Activated T-cell treated with anti-CD3 and anti-CD28 coated beads, Interleukin-2, amount 50 U/mL, for 72 hours (primary cell): ENCODE results near the gene MYLK4. TPM values are rescaled to one million over a fixed set of nuclear protein-coding genes. Genes with fewer than 3 reads are reported as not detected.

Experiments used
- ATAC-seq, 2 donors: fragments of 150-1000 bp; cut with Tn5 transposase; replicated peaks in 1 of 2; 2 replicates each; pipeline ENCODE4 v1.10.0; 2021; ENCODE audit warnings: moderate library complexity in 2 of 2, mild to moderate bottlenecking in 1 of 2
- DNase-seq, 2 donors: peaks; one replicate each; pipeline ENCODE4 v3.0.0; 2021 to 2022; ENCODE audit warnings: mixed read lengths in 1 of 2
- H3K27ac Mint-ChIP-seq: one replicate; pipeline ENCODE4 v1.8.0; 2022; ENCODE audit warnings: mild to moderate bottlenecking, moderate library complexity, mixed read lengths
- H3K27me3 Mint-ChIP-seq: one replicate; pipeline ENCODE4 v1.8.0; 2022; ENCODE audit warnings: low read depth, mixed read lengths
- H3K36me3 Mint-ChIP-seq, 2 donors: one replicate each; pipeline ENCODE4 v1.8.0; 2022; ENCODE audit warnings: mixed read lengths in 2 of 2, mild to moderate bottlenecking in 1 of 2; ENCODE audit not compliant: insufficient read depth in 2 of 2
- H3K4me1 Mint-ChIP-seq: one replicate; pipeline ENCODE4 v1.8.0; 2022; ENCODE audit warnings: low read depth, mixed read lengths
- H3K4me3 Mint-ChIP-seq, 2 donors: one replicate each; pipeline ENCODE4 v1.8.0; 2022; ENCODE audit warnings: mild to moderate bottlenecking in 2 of 2, mixed read lengths in 2 of 2, moderate library complexity in 2 of 2
- H3K9me3 Mint-ChIP-seq, 2 donors: one replicate each; pipeline ENCODE4 v1.8.0; 2022; ENCODE audit warnings: mixed read lengths in 2 of 2
- total RNA-seq, 2 donors: library from RNA; stranded (reverse); gene quantifications; one replicate each; pipeline ENCODE4 v1.2.3, GENCODE V29; 2022

MYLK4 gene
- total RNA-seq, 2 donors from 2014 or later = 0.37 to 0.72 TPM

GRCh38 chr6:2733736-2734480, 16.8 kb downstream of the MYLK4 start:
- no peak for DNase-seq
- Mint-ChIP-seq H3K27ac (no peak overlapping the region), H3K9me3 (no peaks in the 10 kb centered on the region)

GRCh38 chr6:2733324-2733723, 17.4 kb downstream of the MYLK4 start:
- ATAC-seq (peak; percentile 96 to 99), DNase-seq (peak; percentile 62 to 68)
- Mint-ChIP-seq H3K27ac (no peak overlapping the region), H3K36me3 (no peaks in the 10 kb centered on the region), H3K4me3 (no peak overlapping the region), H3K9me3 (no peaks in the 10 kb centered on the region), H3K4me1 (peaks cover 8% of the 10 kb centered on the region), H3K27me3 (peaks cover 25% of the 10 kb centered on the region)

More at GRCh38 chr6:2733736-2734480, 16.8 kb downstream of the MYLK4 start:
- no peaks in the 10 kb centered on the region for H3K36me3 Mint-ChIP-seq
- ATAC-seq = no peak
- no peak overlapping the region for H3K4me3 Mint-ChIP-seq
- H3K27me3 Mint-ChIP-seq = peaks cover 19% of the 10 kb centered on the region
- peaks cover 9% of the 10 kb centered on the region for H3K4me1 Mint-ChIP-seq

GRCh38 chr6:2732503-2733089, 18.1 kb downstream of the MYLK4 start:
- H3K27me3 Mint-ChIP-seq = peaks cover 25% of the 10 kb centered on the region
- no peaks in the 10 kb centered on the region for H3K9me3 Mint-ChIP-seq
- peaks cover 8% of the 10 kb centered on the region for H3K4me1 Mint-ChIP-seq
- DNase-seq (no peak), ATAC-seq (no peak)
- no peaks in the 10 kb centered on the region for H3K36me3 Mint-ChIP-seq
- no peak overlapping the region for H3K4me3 Mint-ChIP-seq
- H3K27ac Mint-ChIP-seq = no peak overlapping the region

- Mint-ChIP-seq H3K4me3 (no peak overlapping the region), H3K27me3 (peaks cover 25% of the 10 kb centered on the region), H3K4me1 (peaks cover 8% of the 10 kb centered on the region), H3K36me3 (no peaks in the 10 kb centered on the region), H3K9me3 (no peaks in the 10 kb centered on the region), H3K27ac (no peak overlapping the region)
- no peak for ATAC-seq
- DNase-seq = no peak
These were observed 19.3 kb downstream of the MYLK4 start for GRCh38 chr6:2731281-2731909.

GRCh38 chr6:2730353-2731107, 20.2 kb downstream of the MYLK4 start:
- DNase-seq (no peak), ATAC-seq (no peak)
- H3K4me3 Mint-ChIP-seq = no peak overlapping the region
- H3K36me3 Mint-ChIP-seq = no peaks in the 10 kb centered on the region
- no peaks in the 10 kb centered on the region for H3K9me3 Mint-ChIP-seq
- peaks cover 8% of the 10 kb centered on the region for H3K4me1 Mint-ChIP-seq
- H3K27me3 Mint-ChIP-seq = peaks cover 25% of the 10 kb centered on the region
- no peak overlapping the region for H3K27ac Mint-ChIP-seq

- ATAC-seq (no peak), DNase-seq (no peak)
- peaks cover 8% of the 10 kb centered on the region for H3K4me1 Mint-ChIP-seq
- H3K27me3 Mint-ChIP-seq = peaks cover 25% of the 10 kb centered on the region
- no peaks in the 10 kb centered on the region for H3K9me3 Mint-ChIP-seq
- H3K27ac Mint-ChIP-seq = no peak overlapping the region
- H3K4me3 Mint-ChIP-seq = no peak overlapping the region
- H3K36me3 Mint-ChIP-seq = no peaks in the 10 kb centered on the region
These were observed 20.8 kb downstream of the MYLK4 start for GRCh38 chr6:2729921-2730320.

- ATAC-seq = peak; percentile 25 to 52
- peaks cover 0 to 6% of the 10 kb centered on the region in 2 donors for H3K9me3 Mint-ChIP-seq
- no peak overlapping the region for H3K4me3 Mint-ChIP-seq
These were observed 24.6 kb downstream of the MYLK4 start for GRCh38 chr6:2725999-2726567.

GRCh38 chr6:2725364-2725988, 25.2 kb downstream of the MYLK4 start:
- ATAC-seq (no peak), DNase-seq (no peak)
- Mint-ChIP-seq H3K36me3 (peaks cover 2 to 8% of the 10 kb centered on the region in 2 donors), H3K4me3 (no peak overlapping the region), H3K9me3 (peaks cover 0 to 6% of the 10 kb centered on the region in 2 donors), H3K4me1 (no peaks in the 10 kb centered on the region), H3K27ac (peak overlapping the region; percentile 21), H3K27me3 (peaks cover 23% of the 10 kb centered on the region)

More at GRCh38 chr6:2725999-2726567, 24.6 kb downstream of the MYLK4 start:
- Mint-ChIP-seq H3K27me3 (peaks cover 23% of the 10 kb centered on the region), H3K36me3 (peaks cover 2 to 8% of the 10 kb centered on the region in 2 donors), H3K27ac (no peak overlapping the region), H3K4me1 (no peaks in the 10 kb centered on the region)
- no peak for DNase-seq

GRCh38 chr6:2721219-2721618, 29.5 kb downstream of the MYLK4 start:
- H3K9me3 Mint-ChIP-seq = peaks cover 0 to 6% of the 10 kb centered on the region in 2 donors

GRCh38 chr6:2719093-2719455, 31.6 kb downstream of the MYLK4 start:
- DNase-seq (no peak), ATAC-seq (no peak)
- H3K9me3 Mint-ChIP-seq = peaks cover 0 to 6% of the 10 kb centered on the region in 2 donors
- peaks cover 6% of the 10 kb centered on the region for H3K4me1 Mint-ChIP-seq
- no peak overlapping the region for H3K27ac Mint-ChIP-seq
- H3K27me3 Mint-ChIP-seq = peaks cover 1% of the 10 kb centered on the region
- no peak overlapping the region for H3K4me3 Mint-ChIP-seq
- H3K36me3 Mint-ChIP-seq = peaks cover 2 to 8% of the 10 kb centered on the region in 2 donors

More at GRCh38 chr6:2721219-2721618, 29.5 kb downstream of the MYLK4 start:
- no peak for DNase-seq
- Mint-ChIP-seq H3K4me3 (no peak overlapping the region), H3K36me3 (peaks cover 2 to 8% of the 10 kb centered on the region in 2 donors), H3K27me3 (peaks cover 7% of the 10 kb centered on the region), H3K27ac (no peak overlapping the region), H3K4me1 (peaks cover 6% of the 10 kb centered on the region)
- ATAC-seq = no peak

- ATAC-seq (no peak), DNase-seq (no peak)
- Mint-ChIP-seq H3K9me3 (peaks cover 0 to 6% of the 10 kb centered on the region in 2 donors), H3K4me1 (peaks cover 6% of the 10 kb centered on the region), H3K27me3 (no peaks in the 10 kb centered on the region), H3K27ac (no peak overlapping the region), H3K36me3 (peaks cover 2 to 8% of the 10 kb centered on the region in 2 donors), H3K4me3 (no peak overlapping the region)
These were observed 32.2 kb downstream of the MYLK4 start for GRCh38 chr6:2718334-2719092.
